OCI-LY7 (cell line): ENCODE measurements around the gene PACS2.

Experiments
- CTCF ChIP-seq: fragments of 200-600 bp; sonication (generic); conservative IDR thresholded peaks from 2 replicates; pipeline ENCODE4 v1.5.1; 2014; ENCODE audit warnings: mild to moderate bottlenecking, antibody characterized with exemption, low read length, moderate library complexity, mixed read lengths
- EZH2phosphoT487 ChIP-seq: fragments of 200-600 bp; sonication (generic); IDR thresholded peaks from 2 replicates; pipeline ENCODE4 v1.6.1; 2018; ENCODE audit warnings: low read depth, borderline replicate concordance, mild to moderate bottlenecking, mixed run types, antibody characterized with exemption, low read length, moderate library complexity, mixed read lengths

GRCh38 chr14:105366386-105367074 lies 52.0 kb downstream of the PACS2 start:
- TF ChIP-seq CTCF (no peak), EZH2phosphoT487 (no peak)
